Stimulated activated CD4-positive, alpha-beta T cell treated with anti-CD3 and anti-CD28 coated beads, Interleukin-4, amount 100 ng/mL, for 1 hour (primary cell): Measurements from ENCODE around the gene RDH14.
A peak's percentile ranks its signal among the peaks of the same experiment; 100 is the strongest.

Experiments
- DNase-seq: peaks from one replicate; pipeline ENCODE4 v3.0.0-alpha.2; 2020

The RDH14 gene

DNA sequence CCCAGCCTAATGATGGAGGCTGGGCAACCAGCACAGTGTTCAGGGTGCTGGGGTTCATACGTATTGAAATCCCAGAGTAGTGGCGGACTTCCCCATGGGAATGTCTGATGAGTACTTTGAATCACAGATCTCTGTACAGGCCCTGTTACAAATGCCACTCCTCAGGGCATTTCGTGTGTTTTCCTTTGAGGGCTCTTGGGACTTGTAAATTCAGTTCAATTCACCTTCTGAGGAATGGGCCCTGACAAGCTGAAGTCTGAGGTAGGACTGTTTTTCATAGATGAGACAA is 288 bp upstream of the RDH14 start:
- DNase-seq: no peak

DNA sequence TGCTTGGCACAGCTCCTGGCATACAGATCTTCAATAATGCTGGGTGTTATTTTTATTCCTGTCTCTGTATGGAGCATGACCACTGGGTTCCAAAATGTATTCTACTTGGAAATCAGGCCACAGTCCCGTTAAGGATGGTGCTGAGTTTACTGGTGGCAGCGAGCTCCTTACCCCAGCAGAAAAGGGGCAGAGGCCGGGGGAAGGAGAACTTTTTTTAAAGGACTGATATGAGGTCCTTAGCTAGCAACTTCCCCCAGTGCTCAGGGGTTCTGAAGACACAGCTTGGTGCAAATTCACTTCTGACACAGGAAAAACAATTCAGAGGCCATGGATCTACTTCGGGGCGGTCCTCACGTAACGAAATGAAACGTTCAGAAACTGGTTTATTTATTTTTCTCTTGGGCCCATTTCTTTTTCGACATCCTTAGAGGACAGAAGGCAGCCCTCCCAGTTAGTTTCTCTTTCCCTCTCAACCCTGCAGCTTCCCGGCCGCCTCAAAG is 872 bp downstream of the RDH14 start:
- DNase-seq: no peak

DNA sequence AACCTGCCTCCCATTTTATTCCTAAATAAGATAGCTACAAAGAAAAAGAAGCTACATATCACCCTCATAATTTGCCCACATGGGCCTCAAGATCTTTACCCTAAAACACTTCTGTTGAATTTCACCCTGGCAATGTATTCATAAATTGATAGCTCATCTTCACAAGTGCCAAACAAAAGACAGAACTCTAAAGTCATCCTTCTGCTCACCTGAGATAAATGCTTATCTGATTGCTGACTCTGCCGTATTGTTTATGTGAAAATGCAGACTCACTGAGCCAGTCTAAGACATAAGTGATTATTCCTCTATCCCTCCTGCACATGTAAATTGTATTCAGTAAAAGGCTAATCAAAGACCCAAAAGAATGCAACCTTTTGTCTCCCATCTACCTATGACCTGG is 2.0 kb downstream of the RDH14 start:
- DNase-seq: no peak

DNA sequence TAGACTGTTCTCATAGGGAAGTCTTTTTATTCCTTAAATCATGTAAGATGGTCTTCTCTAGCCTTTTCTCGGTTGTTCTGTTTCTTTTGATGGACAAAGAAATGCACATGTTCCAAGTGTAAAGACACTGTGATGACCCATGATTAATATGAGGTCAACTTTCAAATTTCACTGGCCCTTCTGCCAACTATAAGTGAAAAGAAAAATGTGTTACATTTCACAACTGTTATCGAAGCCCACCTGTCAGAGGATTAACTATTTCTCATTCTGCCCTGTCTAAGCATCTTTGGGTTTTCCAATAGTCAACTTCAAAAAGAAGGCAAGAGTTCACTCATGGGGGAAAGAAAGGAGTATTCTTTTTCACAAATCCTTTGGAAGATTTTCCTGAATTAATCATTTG is 3.3 kb downstream of the RDH14 start:
- no peak for DNase-seq

DNA sequence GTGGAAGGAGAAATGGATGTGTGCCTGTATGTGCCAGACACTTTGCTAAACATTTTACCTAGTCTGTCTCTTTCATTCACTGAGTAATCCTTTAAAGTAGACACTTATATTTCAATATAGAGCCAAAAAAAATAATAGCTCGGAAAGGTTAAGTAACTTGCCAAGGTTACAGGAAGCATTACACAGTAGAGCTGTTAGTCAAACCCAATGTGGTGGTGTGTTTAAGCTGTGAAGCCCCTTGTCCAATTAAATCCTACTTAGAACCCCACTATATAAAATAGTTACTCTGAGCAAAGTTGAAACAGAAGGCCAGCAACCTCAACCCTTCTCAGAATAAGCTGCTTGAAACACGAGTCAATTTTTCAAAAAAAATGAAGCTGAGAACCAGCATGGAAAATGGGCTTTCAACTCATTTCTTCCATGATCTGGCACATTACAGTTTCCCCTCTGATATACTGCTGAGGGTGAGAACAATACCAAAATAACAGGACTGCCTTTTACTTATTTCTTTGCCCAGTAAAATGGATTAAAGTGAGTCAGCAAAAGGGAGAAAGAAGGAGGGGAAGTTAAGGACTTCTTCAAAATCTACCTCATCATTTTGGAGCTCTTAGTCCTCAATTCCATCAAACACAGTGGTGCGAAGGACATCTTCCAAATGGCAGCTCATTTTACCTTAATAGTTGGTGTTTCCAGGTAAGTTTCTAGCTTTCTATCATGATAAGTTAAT is 7.9 kb downstream of the RDH14 start:
- no peak for DNase-seq

DNA sequence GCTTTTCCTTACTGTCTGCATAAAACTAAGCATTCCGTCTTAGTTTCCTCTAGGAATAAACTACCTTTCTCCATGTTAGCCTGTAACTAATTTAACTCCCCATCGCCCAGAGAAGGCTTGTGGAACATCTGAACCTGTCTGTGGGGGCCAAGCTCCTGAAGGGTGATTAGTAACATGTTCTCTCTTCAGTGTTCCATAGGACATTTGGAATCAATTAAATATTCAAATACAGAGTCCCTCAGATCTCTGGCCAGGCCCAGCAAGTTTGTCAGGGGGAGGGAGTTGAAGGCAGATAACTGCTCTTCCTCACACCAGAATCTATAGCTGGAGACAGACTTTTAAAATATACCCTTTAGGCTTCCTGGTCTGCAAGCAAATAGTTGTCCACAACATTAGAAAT is 8.8 kb downstream of the RDH14 start:
- no peak for DNase-seq

DNA sequence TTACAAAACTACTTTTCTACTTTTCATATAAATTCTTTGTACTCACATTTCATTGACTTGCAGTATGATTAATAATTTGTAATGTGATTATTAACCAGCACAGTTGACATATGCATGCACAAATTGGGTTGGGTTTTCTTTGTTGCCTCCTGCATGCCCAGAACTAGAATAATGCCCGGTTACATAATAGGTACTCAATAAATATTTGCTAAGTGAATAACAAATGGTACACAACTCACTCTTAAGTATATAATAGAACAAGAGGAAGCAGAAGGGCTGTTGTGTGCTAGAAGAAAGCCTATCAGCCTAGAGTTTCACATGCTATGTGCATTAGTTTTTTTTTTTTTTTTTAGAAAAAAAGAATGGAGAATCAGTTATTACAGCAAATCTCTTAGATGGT is 9.3 kb downstream of the RDH14 start:
- no peak for DNase-seq

DNA sequence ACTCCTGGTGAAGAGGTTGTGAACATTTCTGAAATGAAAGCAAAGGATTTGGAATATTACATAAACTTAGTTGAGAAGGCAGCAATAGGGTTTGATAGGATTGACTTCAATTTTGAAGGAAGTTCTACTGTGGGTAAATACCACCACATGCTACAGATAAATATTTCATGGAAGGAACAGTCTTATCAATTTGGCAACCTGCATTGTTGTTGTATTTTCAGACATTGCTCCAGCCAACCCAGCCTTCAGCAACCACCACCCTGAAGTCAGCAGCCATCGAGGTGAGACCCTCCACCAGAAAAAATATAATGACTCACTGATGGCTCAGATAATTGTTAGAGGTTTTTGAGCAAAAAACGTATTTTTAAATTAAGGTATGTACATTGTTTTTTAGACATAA is 10.0 kb downstream of the RDH14 start:
- DNase-seq: no peak

DNA sequence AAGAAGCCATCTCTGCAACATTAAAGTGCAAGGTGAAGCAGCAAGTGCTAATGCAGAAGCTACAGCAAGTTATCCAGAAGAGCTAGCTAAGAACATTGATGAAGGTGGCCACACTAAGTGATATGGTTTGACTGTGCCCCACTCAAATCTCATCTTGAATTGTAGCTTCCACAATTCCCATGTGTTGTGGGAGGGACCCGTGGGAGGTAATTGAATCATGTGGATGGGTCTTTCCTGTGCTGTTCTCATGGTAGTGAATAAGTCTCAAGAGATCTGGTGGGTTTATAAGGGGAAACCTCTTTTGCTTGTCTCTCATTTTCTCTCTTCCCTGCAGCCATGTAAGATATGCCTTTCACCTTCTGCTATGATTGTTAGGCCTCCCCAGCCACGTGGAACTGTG is 11.4 kb downstream of the RDH14 start:
- DNase-seq: no peak

DNA sequence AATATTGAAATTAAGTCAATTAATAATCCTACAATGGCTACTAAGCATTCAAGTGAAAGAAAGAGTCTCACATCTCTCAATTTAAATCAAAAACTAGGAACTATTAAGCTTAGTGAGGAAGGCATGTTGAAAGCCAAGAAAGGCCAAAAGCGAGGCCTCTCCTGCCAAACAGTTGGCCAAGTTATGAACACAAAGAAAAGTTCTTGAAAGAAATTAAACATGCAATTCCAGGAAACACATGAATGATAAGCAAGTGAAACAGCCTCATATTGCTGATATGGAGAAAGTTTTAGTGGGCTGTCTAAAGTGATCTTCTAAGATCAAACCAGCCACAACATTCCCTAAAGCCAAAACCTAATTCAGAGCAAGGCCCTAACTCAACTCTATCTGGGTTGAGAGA is 11.8 kb downstream of the RDH14 start:
- no peak for DNase-seq

DNA sequence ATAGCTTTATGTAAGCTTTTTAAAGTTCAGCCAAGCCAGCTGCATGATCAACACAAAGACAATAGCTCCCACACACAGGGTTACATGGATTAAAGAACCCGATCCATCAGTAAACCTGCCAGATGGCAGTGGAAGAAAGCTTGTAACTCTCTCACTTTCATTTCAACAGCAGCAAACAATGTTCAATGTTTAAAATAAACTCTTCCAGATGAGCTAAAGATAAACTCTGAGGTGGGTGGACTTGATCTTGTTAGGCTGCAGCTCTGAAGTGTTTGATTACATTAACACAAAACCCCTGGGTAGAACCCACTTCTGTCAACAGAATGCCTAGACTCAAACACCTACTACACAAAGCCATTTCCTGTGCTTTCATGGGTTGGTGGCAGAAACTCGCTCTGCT is 13.9 kb downstream of the RDH14 start:
- DNase-seq: no peak

DNA sequence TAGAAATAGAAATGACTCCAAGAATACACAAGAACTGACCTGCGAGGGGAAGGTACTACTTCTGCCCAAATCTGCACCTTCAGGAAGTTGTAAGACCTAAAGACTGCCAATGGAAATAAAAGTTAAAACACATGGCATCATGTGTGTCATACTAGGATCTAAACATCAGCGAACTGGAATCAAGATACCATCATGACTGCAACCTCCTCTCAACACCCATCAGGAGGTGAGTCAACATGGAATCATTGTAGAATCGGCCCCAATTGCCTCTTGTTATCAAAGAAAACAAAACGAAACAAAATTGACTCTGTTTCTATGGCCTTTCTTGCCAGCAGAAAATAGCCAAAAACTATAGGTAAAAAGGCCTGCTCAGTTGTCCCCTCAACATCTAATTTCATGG is 15.1 kb downstream of the RDH14 start:
- no peak for DNase-seq

DNA sequence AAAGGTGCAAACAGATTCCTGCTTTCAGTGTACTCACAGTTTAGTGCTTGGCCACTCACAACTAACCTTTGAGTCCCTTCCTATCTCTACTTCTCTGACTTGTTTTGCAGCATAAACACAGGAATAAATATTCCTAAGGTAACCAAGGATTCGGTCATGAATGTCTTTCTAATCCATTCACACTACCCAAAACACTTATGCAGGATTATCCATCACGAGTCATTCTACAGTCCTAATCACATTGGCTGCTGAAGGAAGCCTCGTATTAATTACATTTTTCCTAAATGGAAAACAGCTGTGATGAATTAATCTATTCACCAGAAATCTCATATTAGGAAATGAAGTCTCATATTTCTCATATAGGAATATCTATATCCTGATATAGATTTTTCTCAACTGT is 16.3 kb downstream of the RDH14 start:
- DNase-seq: no peak

DNA sequence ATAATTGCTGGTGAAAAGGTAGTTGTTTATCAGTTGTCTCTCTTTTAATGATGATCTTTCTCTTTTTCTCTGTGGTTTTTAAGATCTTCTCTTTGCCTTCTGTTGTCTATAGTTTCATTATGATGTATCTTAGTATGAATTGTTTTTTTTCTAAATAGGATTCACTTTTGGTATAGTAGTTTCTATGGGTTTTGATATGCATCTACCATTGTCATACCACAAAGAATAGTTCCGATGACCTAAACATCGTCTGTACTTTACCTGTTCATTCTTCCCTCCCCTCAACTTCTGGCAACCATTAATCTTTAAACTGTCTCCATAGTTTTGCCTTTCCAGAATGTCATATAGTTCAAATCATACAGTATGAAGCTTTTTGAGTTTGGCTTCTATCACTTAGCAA is 19.6 kb downstream of the RDH14 start:
- DNase-seq: no peak

DNA sequence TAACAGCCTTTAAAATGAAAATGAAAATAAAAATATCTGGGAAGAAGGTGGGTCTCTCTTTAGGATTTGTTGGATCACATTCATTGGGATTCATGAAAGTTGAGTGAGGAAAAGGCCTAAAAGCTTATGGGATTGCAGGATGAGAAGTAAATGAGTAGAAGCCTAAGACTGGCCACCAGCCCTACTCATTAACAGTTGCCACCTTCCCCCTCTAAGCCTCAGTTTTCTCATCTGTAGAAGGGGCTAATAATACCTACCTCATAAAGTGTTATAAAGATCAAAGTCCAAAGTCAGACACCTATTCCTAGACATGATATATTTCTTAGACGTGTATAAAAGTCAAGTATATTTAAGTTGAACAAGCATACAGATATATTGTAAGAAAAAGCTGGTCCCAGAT is 23.8 kb downstream of the RDH14 start:
- no peak for DNase-seq

DNA sequence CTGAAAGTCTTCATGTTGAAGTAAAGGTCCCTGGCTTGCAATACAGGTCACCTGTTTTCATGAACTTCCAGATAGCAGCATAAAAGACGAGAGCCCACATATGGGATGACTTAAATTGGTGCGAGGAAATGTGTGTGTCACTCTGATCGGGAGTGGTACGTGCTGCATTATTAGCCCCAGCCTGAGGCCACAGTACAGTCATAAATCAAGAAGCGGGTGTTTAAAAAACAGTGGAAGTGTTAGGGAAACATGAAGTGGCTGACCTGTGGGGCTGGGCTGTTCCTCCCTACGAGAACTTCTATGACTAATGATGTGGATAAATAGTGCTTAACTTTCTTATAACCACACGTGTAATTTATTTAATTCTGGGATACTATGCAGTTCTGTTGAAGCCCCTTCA is 24.4 kb downstream of the RDH14 start:
- no peak for DNase-seq

DNA sequence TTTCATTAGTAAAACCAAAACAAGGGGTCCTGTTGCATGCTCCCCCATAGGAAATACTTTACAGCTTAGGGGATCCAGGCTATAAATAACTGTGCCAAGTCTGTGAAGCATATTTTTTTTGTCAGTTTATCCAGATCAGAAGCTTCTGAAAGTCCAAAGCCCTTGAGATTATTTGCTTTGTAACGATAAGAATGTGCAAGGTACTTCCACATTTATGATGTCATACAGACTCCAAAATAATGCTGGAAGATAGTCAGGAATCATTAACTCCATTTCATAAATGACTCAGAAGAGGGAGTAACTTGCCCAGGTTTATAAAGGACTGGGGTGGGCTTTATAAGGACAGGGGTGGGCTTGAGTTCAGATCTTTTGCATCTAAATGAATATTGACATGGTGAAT is 29.3 kb downstream of the RDH14 start:
- no peak for DNase-seq

DNA sequence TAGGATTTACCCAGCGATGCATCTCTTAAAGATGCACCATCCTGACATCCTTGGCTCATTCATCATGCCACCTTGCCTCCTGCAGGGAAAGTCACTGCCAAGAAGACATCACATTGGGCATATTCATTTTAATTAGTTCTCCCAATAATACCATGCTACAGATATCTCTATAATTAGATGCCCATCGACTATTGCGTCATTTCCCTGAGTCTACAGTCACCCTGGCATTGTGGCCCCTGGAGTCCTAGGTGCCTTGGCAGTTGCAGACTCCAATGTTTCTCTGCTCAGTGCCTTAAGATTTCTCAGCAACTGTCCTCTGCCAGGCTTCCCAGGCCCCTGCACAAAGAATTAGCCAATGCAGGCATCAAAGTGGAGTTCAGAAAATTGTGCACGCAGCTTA is 32.6 kb downstream of the RDH14 start:
- DNase-seq: no peak

DNA sequence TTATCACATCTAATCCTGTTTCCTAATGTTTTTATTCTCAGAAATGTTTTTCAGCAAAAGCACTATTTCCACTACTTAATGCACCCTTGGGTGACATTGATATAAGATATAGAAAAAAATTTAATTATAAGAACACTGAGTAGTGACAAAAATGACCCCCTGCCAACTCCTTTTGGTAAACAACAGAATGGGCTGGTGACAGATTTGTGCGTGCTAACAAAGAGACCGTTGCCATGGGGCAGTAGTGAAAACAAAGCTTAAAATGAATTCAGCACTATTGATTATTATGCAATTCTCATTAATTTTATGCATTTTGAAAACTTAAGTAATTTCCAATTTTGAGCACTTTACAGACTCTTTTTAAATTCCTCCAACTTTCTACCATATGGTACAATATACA is 33.1 kb downstream of the RDH14 start:
- no peak for DNase-seq

DNA sequence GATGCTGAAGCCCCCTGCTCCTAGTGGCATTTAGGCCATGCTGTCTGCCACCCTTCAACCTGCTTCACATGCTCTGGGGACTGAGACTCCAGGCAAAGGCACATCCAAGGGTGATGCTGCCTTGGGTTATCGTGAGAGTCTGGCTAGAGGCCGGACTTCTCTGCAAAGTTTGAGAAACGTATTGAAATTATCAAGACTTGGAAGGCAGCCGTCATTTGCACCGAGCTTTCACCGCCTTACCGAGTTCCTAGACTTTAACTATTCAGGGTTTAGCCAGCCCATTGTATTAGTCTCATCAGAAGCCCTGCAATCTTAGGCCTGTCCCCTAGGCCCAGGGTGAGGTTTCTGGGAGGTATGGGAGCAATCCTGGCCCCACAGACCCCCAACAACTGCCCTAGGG is 34.0 kb downstream of the RDH14 start:
- DNase-seq: no peak

DNA sequence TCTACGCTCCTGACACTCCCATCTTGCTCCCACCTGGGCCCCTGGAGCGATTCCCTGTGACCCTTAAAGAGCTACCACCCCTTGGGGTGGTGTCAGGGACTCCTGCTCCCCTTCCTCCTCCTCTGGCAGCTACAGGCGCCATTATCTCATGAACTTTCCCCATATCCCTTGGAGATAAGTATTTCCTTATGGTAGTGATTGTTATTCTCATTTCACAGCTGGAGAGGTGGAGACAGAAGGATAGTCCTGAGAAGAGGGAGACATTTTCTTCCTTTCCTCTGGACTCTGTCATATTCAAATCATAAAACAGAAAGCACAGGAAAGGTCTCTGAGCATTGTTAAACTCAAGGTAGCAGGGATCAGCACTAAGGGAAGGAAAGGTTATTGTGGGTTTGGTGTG is 34.6 kb downstream of the RDH14 start:
- no peak for DNase-seq

DNA sequence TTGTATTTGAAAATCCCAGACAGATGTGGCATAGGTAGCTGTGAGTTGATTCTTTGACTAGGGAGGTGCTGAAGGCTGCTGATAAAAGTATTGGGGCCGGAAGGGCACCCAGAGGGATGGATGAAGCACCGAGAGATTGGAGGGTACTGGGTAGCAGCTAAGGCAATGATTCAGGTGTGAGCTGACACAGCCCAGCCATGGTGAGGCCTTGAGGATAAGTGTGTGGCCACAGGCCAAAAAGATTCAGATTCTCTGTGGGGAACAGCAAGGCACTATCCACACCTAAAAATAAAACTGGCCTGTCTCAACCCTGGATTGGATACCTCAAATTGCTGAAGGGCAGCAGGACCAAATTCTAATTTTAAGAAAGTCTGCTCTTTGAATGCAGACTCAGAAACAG is 35.2 kb downstream of the RDH14 start:
- no peak for DNase-seq

DNA sequence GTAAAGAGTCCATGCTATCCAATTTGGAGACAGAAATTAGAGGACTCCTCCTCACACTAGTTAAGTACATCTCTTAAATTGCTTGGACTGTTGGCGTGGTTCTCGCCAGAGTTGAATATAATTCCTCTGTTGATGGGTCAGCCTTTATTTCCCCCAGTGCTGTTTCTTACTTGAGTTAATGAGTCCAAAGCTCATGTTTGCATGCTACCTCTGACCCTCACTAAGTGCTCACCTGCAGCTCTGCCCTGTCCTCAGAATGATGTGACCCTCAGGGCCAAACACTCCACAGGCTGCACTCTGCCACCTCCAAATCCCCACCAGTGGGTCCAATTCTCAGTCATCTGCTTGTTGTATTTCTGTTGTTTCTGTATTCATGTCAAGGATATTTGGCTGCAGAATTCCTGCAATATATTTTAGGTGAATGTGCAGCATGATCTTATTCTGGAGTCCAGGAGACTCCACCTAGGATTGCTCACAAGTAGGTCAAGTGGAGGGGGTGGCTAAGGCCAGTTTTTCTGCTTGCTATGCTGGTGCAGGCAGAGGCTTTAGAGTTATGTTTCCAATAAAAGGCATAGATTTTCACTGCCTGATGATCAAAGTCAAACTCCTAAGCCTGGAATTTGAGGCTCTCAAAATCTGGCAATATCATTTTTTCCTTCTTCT is 37.8 kb downstream of the RDH14 start:
- no peak for DNase-seq

DNA sequence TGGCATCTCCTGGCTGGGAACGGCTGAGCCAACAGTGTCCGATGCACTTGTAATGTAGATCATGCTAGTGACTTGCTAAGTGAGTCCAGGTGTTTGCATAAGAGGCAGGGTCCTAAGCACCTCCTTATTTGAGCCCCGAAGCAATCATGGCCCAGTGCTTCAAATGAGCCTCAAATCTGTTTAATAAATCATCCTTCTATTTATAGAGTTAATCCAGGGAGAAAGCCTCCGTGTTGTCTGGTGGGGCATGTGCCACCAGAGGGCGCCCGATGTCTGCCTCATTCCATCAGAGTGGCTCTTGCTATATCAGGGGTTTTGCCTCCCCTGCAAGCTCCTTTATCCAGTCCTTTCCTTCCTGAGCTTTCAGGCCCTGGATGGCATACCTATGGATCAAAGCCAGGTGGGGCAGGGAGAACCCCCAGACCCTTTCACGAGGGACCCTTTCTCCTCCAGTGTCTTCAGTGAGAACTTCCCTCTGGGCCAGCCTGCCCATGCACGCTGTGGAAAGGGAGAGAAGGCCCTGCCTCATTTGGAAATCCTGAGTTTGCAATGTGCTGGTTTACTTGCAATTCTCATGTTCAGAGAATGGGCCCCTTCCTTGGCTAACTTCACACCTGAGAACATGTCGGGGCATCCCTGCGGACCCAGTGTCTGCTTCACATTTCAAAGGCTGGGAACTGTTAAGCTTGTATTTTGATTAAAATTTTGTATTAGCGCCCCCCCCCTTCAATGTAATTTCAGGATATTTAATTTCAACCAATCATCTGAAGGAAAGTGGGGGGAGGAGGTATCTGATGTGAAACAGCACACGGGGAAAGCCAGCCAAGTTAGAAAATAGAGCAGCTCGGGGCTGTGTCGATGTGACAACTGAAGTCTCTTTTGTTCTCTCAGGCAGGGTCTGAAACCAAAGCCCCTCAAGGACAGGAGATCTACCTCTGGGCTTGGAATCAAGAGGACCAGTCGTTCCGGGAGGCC is 39.7 kb downstream of the RDH14 start:
- peak; percentile 77 for DNase-seq
